HCT116 (cell line): ENCODE results near the gene LTC4S. TPM values are rescaled to one million over a fixed set of nuclear protein-coding genes. Genes with fewer than 3 reads are reported as not detected.

ENCODE experiments used
- ATAC-seq: fragments of 200-7000 bp; cut with Tn5 transposase; 2 replicates; pipeline ENCODE4 v1.9.1; 2020; ENCODE audit warnings: mild to moderate bottlenecking, moderate library complexity
- BruUV-seq: library from RNA; stranded (reverse); fragments of 400-500 nt; replicated peaks from 2 replicates; lab custom pipeline; 2021; lab: Mats Ljungman, UMichigan
- CTCF ChIA-PET: fragments of 300-600 bp; sonication (Branson Sonifier 250); formaldehyde crosslinking; loops from one replicate; lab custom pipeline; 2021; ENCODE audit warnings: antibody characterized with exemption; lab: Charles Lee
- POLR2A ChIA-PET: fragments of 300-600, 350-600 bp; sonication (Branson Sonifier 250); formaldehyde crosslinking; loops from one replicate; lab custom pipeline; 2021; ENCODE audit warnings: antibody characterized with exemption; lab: Charles Lee
- RAD21 ChIA-PET, 2 experiments: fragments of 300-600 bp; sonication (Branson Sonifier 250); formaldehyde crosslinking; loops; one replicate each; lab custom pipeline; 2023; ENCODE audit warnings: low total read pairs in 2 of 2; ENCODE audit not compliant: uncharacterized antibody in 2 of 2, unreplicated experiment in 2 of 2, low non-redundant PET in 1 of 2; lab: Charles Lee
- DNase-seq: peaks from one replicate; pipeline ENCODE4 v3.0.0-alpha.2; 2010; ENCODE audit warnings: low read depth, low spot score
- H2AFZ ChIP-seq: fragments of 200-600 bp; shearing (Covaris generic), sonication (generic); 2 replicates; pipeline ENCODE4 v1.6.1; 2017; ENCODE audit warnings: low read depth, mixed run types, mixed read lengths, antibody characterized with exemption, low read length; ENCODE audit not compliant: poor library complexity, severe bottlenecking
- H3K27ac ChIP-seq: 2 replicates; pipeline ENCODE4 v1.5.1; 2012; ENCODE audit warnings: low read depth, low read length
- H3K27me3 ChIP-seq: fragments of 200-600 bp; sonication (generic); 2 replicates; pipeline ENCODE4 v1.6.1; 2016; ENCODE audit warnings: mixed run types, low read length, mixed read lengths; ENCODE audit not compliant: insufficient read depth
- H3K36me3 ChIP-seq, 2 experiments: fragments of 200-500 bp in 1 of 2; fragments of 200-600 bp in 1 of 2; sonication (Bioruptor generic) in 1 of 2; sonication (generic) in 1 of 2; 2 replicates each; pipeline versions ENCODE4 v1.5.1 to v1.6.1; 2014 to 2016; ENCODE audit warnings: low read length in 2 of 2, inconsistent platforms in 1 of 2, mixed read lengths in 1 of 2, mixed run types in 1 of 2; ENCODE audit not compliant: insufficient read depth in 2 of 2, control insufficient read depth in 1 of 2
- H3K4me1 ChIP-seq, 2 experiments: fragments of 200-600 bp in 1 of 2; sonication (generic) in 1 of 2; 2 replicates each; pipeline versions ENCODE4 v1.5.1 to v1.6.1; 2012 to 2017; ENCODE audit warnings: low read length in 2 of 2, inconsistent platforms in 1 of 2, mild to moderate bottlenecking in 1 of 2, mixed read lengths in 1 of 2, mixed run types in 1 of 2, moderate library complexity in 1 of 2; ENCODE audit not compliant: insufficient read depth in 2 of 2, control insufficient read depth in 1 of 2
- H3K4me2 ChIP-seq: fragments of 200-600 bp; sonication (generic); 2 replicates; pipeline ENCODE4 v1.6.1; 2017; ENCODE audit warnings: mixed run types, low read length, mixed read lengths
- H3K4me3 ChIP-seq, 2 experiments: fragments of 200-600 bp in 1 of 2; sonication (generic) in 1 of 2; replicated peaks in 1 of 2; 2 replicates each; pipeline ENCODE4 v1.5.1; 2011 to 2016; ENCODE audit warnings: low read length in 2 of 2, control low read depth in 1 of 2, low read depth in 1 of 2, mild to moderate bottlenecking in 1 of 2, mixed read lengths in 1 of 2, mixed run types in 1 of 2
- H3K79me2 ChIP-seq: fragments of 200-600 bp; sonication (generic); 2 replicates; pipeline ENCODE4 v1.6.1; 2017; ENCODE audit warnings: mild to moderate bottlenecking, mixed run types, low read length, moderate library complexity, mixed read lengths; ENCODE audit not compliant: insufficient read depth
- H3K9ac ChIP-seq: fragments of 200-600 bp; sonication (generic); 2 replicates; pipeline ENCODE4 v1.6.1; 2016; ENCODE audit warnings: low read length, mixed read lengths
- H3K9me2 ChIP-seq: fragments of 200-600 bp; sonication (generic), shearing (Covaris generic); 2 replicates; pipeline ENCODE4 v1.6.1; 2017; ENCODE audit warnings: mixed run types, mild to moderate bottlenecking, moderate library complexity; ENCODE audit not compliant: insufficient read depth
- H3K9me3 ChIP-seq, 2 experiments: fragments of 200-500 bp in 1 of 2; fragments of 200-600 bp in 1 of 2; sonication (Bioruptor generic) in 1 of 2; sonication (generic) in 1 of 2; 2 replicates each; pipeline ENCODE4 v1.6.1; 2014 to 2017; ENCODE audit warnings: low read length in 2 of 2, mixed read lengths in 2 of 2, inconsistent platforms in 1 of 2, low read depth in 1 of 2, mild to moderate bottlenecking in 1 of 2, mixed run types in 1 of 2, moderate library complexity in 1 of 2; ENCODE audit not compliant: control insufficient read depth in 1 of 2, insufficient read depth in 1 of 2
- H4K20me1 ChIP-seq: fragments of 200-600 bp; sonication (generic), shearing (Covaris generic); 2 replicates; pipeline ENCODE4 v1.6.1; 2017; ENCODE audit warnings: mixed run types, mild to moderate bottlenecking, moderate library complexity; ENCODE audit not compliant: insufficient read depth
- CBX3 ChIP-seq: IDR thresholded peaks from 2 replicates; pipeline ENCODE4 v1.6.1; 2012; ENCODE audit warnings: low read depth
- EGR1 ChIP-seq: IDR thresholded peaks from 2 replicates; pipeline ENCODE4 v1.6.1; 2012; ENCODE audit warnings: low read depth
- EZH2 ChIP-seq: fragments of 200-600 bp; sonication (generic); IDR thresholded peaks from 2 replicates; pipeline ENCODE4 v1.6.1; 2017; ENCODE audit warnings: antibody characterized with exemption, mixed run types
- EZH2phosphoT487 ChIP-seq: fragments of 200-600 bp; IDR thresholded peaks from 2 replicates; pipeline ENCODE4 v1.6.1; 2018; ENCODE audit warnings: antibody characterized with exemption, borderline replicate concordance
- JUND ChIP-seq: IDR thresholded peaks from 2 replicates; pipeline ENCODE4 v1.6.1; 2012
- POLR2A ChIP-seq: IDR thresholded peaks from 2 replicates; pipeline ENCODE4 v1.7.0; 2011; ENCODE audit warnings: borderline replicate concordance; ENCODE audit not compliant: insufficient read depth, insufficient read length; ENCODE audit errors: extremely low read depth
- RAD21 ChIP-seq: IDR thresholded peaks from 2 replicates; pipeline ENCODE4 v1.6.1; 2012; ENCODE audit warnings: low read depth, mild to moderate bottlenecking
- SRF ChIP-seq: IDR thresholded peaks from 2 replicates; pipeline ENCODE4 v1.6.1; 2012; ENCODE audit warnings: low read depth
- TCF7L2 ChIP-seq: IDR thresholded peaks from 2 replicates; pipeline ENCODE4 v1.7.0; 2011; ENCODE audit warnings: borderline replicate concordance, inconsistent platforms; ENCODE audit not compliant: insufficient read depth, insufficient read length; ENCODE audit errors: extremely low read depth
- YY1 ChIP-seq: IDR thresholded peaks from 2 replicates; pipeline ENCODE4 v1.6.1; 2011; ENCODE audit warnings: low read length, low read depth, moderate library complexity, mild to moderate bottlenecking; ENCODE audit not compliant: insufficient replicate concordance; ENCODE audit errors: extremely low read depth
- ZFX ChIP-seq: fragments of 450-650 bp; IDR thresholded peaks from 2 replicates; pipeline ENCODE4 v1.6.1; 2017
- ZNF274 ChIP-seq: fragments of 200-500 bp; sonication (Bioruptor generic); IDR thresholded peaks from 2 replicates; pipeline ENCODE4 v1.6.1; 2014; ENCODE audit warnings: mild to moderate bottlenecking, low read depth, low read length, inconsistent platforms
- intact Hi-C: fragments of 100-400 bp; cut with micrococcal nuclease; formaldehyde crosslinking; loops from 2 replicates; pipeline ENCODE4 v1.10.0; 2022
- total RNA-seq: library from RNA; stranded (reverse); gene quantifications from one replicate; pipeline ENCODE4 v1.2.1, GENCODE V29; 2021; ENCODE audit not compliant: unreplicated experiment
- TF ChIP-seq, protein P1 (sequence below): IDR thresholded peaks from 2 replicates; pipeline ENCODE4 v1.6.1; 2012; ENCODE audit warnings: low read depth
- TF ChIP-seq, protein P2 (sequence below), 3 experiments: fragments of 200-600 bp in 1 of 3; sonication (generic) in 1 of 3; IDR thresholded peaks in 2 of 3; conservative IDR thresholded peaks in 1 of 3; 2 replicates each; pipeline ENCODE4 v1.5.1; 2012 to 2017; ENCODE audit warnings: low read depth in 2 of 3, low read length in 2 of 3, antibody characterized with exemption in 1 of 3, borderline replicate concordance in 1 of 3, control low read depth in 1 of 3, mild to moderate bottlenecking in 1 of 3, mixed read lengths in 1 of 3, mixed run types in 1 of 3, moderate library complexity in 1 of 3; ENCODE audit not compliant: insufficient read depth in 1 of 3
- TF ChIP-seq, protein P3 (sequence below): IDR thresholded peaks from 2 replicates; pipeline ENCODE4 v1.6.1; 2011; ENCODE audit warnings: mild to moderate bottlenecking, low read length, moderate library complexity; ENCODE audit not compliant: insufficient replicate concordance; ENCODE audit errors: extremely low read depth
- TF ChIP-seq, protein P4 (sequence below): IDR thresholded peaks from 2 replicates; pipeline ENCODE4 v1.6.1; 2012

The LTC4S gene
- total RNA-seq, 1 experiment from 2014 or later: 5.0 TPM

DNA sequence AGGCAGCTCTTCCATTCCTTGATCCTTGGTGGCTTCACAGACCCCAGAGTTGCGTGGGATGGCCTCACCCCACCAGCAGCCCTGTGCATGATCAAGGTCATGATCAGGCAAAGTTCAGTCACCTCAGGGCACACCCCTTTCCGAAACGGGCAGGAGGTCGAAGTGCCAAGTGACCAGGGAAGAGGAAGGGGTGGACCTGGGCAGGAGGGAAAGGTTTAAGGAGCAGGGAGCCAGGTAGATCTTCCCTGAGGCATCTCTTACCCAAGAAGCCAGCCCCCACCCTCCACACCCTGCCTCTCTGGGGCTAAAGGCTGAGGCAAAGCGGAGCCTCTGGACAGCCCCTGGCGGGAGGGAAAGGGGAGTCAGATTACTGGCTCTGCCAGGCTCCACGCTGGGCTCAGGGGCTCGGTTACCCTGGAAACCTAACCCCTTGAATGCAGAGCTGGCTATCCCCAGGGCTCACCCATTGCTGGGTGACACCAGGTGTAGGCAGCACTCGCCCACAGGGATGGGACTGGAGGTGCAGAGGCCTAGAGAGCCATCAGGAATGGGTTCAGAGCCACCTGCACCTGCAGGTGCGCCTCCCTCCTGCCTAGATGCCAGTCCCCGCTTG, 9.3 kb downstream of the LTC4S start:
- Histone ChIP-seq H3K27ac (peak overlapping the region; percentile 28; the same call in 1 of the 2 replicates), H3K4me2 (peak overlapping the region; percentile 27; the same call in 1 of the 2 replicates), H2AFZ (no peak overlapping the region), H3K9me3 (no peaks in the 10 kb centered on the region), H4K20me1 (no peaks in the 10 kb centered on the region), H3K27me3 (no peaks in the 10 kb centered on the region), H3K4me1 (peaks cover 29 to 43% of the 10 kb centered on the region in 2 experiments), H3K4me3 (no peak overlapping the region), H3K36me3 (peaks cover 5 to 16% of the 10 kb centered on the region in 2 experiments; a peak in 1 of 4 replicates), H3K9ac (peak overlapping the region; percentile 27; the same call in 1 of the 2 replicates), H3K79me2 (peaks cover 41% of the 10 kb centered on the region), H3K9me2 (no peaks in the 10 kb centered on the region)
- ATAC-seq (no peak), DNase-seq (no peak)
- TF ChIP-seq SRF (no peak), POLR2A (no peak), TCF7L2 (no peak), EGR1 (no peak), ZFX (no peak), JUND (no peak), CBX3 (no peak), YY1 (no peak), EZH2 (no peak), ZNF274 (no peak), RAD21 (no peak), EZH2phosphoT487 (no peak)
- TF ChIP-seq, protein P1, sequence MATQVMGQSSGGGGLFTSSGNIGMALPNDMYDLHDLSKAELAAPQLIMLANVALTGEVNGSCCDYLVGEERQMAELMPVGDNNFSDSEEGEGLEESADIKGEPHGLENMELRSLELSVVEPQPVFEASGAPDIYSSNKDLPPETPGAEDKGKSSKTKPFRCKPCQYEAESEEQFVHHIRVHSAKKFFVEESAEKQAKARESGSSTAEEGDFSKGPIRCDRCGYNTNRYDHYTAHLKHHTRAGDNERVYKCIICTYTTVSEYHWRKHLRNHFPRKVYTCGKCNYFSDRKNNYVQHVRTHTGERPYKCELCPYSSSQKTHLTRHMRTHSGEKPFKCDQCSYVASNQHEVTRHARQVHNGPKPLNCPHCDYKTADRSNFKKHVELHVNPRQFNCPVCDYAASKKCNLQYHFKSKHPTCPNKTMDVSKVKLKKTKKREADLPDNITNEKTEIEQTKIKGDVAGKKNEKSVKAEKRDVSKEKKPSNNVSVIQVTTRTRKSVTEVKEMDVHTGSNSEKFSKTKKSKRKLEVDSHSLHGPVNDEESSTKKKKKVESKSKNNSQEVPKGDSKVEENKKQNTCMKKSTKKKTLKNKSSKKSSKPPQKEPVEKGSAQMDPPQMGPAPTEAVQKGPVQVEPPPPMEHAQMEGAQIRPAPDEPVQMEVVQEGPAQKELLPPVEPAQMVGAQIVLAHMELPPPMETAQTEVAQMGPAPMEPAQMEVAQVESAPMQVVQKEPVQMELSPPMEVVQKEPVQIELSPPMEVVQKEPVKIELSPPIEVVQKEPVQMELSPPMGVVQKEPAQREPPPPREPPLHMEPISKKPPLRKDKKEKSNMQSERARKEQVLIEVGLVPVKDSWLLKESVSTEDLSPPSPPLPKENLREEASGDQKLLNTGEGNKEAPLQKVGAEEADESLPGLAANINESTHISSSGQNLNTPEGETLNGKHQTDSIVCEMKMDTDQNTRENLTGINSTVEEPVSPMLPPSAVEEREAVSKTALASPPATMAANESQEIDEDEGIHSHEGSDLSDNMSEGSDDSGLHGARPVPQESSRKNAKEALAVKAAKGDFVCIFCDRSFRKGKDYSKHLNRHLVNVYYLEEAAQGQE: no peak
- TF ChIP-seq, protein P2, sequence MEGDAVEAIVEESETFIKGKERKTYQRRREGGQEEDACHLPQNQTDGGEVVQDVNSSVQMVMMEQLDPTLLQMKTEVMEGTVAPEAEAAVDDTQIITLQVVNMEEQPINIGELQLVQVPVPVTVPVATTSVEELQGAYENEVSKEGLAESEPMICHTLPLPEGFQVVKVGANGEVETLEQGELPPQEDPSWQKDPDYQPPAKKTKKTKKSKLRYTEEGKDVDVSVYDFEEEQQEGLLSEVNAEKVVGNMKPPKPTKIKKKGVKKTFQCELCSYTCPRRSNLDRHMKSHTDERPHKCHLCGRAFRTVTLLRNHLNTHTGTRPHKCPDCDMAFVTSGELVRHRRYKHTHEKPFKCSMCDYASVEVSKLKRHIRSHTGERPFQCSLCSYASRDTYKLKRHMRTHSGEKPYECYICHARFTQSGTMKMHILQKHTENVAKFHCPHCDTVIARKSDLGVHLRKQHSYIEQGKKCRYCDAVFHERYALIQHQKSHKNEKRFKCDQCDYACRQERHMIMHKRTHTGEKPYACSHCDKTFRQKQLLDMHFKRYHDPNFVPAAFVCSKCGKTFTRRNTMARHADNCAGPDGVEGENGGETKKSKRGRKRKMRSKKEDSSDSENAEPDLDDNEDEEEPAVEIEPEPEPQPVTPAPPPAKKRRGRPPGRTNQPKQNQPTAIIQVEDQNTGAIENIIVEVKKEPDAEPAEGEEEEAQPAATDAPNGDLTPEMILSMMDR (IDR thresholded peaks at IDR 0.05 in 2 of 3, conservative IDR thresholded peaks at IDR 0.05 in 1 of 3; ENCODE audit: borderline replicate concordance in 1 of 3, insufficient read depth in 1 of 3, low read depth in 2 of 3, low read length in 2 of 3): no peak
- TF ChIP-seq, protein P3, sequence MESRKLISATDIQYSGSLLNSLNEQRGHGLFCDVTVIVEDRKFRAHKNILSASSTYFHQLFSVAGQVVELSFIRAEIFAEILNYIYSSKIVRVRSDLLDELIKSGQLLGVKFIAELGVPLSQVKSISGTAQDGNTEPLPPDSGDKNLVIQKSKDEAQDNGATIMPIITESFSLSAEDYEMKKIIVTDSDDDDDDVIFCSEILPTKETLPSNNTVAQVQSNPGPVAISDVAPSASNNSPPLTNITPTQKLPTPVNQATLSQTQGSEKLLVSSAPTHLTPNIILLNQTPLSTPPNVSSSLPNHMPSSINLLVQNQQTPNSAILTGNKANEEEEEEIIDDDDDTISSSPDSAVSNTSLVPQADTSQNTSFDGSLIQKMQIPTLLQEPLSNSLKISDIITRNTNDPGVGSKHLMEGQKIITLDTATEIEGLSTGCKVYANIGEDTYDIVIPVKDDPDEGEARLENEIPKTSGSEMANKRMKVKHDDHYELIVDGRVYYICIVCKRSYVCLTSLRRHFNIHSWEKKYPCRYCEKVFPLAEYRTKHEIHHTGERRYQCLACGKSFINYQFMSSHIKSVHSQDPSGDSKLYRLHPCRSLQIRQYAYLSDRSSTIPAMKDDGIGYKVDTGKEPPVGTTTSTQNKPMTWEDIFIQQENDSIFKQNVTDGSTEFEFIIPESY: no peak
- TF ChIP-seq, protein P4, sequence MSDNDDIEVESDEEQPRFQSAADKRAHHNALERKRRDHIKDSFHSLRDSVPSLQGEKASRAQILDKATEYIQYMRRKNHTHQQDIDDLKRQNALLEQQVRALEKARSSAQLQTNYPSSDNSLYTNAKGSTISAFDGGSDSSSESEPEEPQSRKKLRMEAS: no peak
- RAD21 ChIA-PET: no interaction called here
- CTCF ChIA-PET: interaction anchor here (1.2 to 2.7 kb wide), 2 partner anchors 17 to 110 kb away, joined by 3 to 8 read pairs; partner anchors contain the start of gene SQSTM1
- BruUV-seq: no TSS peak
- intact Hi-C loops: loop anchor here (2.0 to 5.0 kb wide), 3 partner anchors 56 to 289 kb away; partner anchors contain the start of genes MRNIP and TBC1D9B
- POLR2A ChIA-PET: interaction anchor here (1.1 to 1.2 kb wide), 2 partner anchors 17 to 179 kb away, joined by 4 read pairs; partner anchors contain the start of genes HNRNPH1 and SQSTM1
